H1 (cell line): Measurements from ENCODE around the gene DNASE1L1. TPM values are rescaled to one million over a fixed set of nuclear protein-coding genes. Genes with fewer than 3 reads are reported as not detected.

Experiments
- CTCF ChIA-PET: fragments of 300-600 bp; sonication (Branson Sonifier 250); formaldehyde crosslinking; loops from one replicate; lab custom pipeline; 2021; ENCODE audit not compliant: partially characterized antibody; lab: Charles Lee
- POLR2A ChIA-PET: fragments of 300-600 bp; sonication (Branson Sonifier 250); formaldehyde crosslinking; loops from one replicate; lab custom pipeline; 2021; ENCODE audit warnings: inconsistent platforms; ENCODE audit not compliant: partially characterized antibody; lab: Charles Lee
- DNase-seq, 2 experiments: peaks; one replicate each; pipeline versions ENCODE4 v3.0.0 to v3.0.0-alpha.2; 2010 to 2022; ENCODE audit warnings: low spot score in 2 of 2, low read depth in 1 of 2, mixed read lengths in 1 of 2
- FAIRE-seq: peaks from 2 replicates; lab custom pipeline; 2011; peaks lifted over from hg19 to GRCh38; lab: Jason Lieb, UNC
- H2AFZ ChIP-seq: 2 replicates; pipeline ENCODE4 v1.8.1; 2012; ENCODE audit warnings: low read length, inconsistent platforms
- H2AK5ac ChIP-seq: 2 replicates; pipeline ENCODE4 v1.6.1; 2013; ENCODE audit warnings: low read depth, low read length
- H2BK120ac ChIP-seq: replicated peaks from 2 replicates; pipeline ENCODE3; 2013; ENCODE audit warnings: low read depth, low read length, inconsistent platforms
- H2BK12ac ChIP-seq: 2 replicates; pipeline ENCODE4 v1.6.1; 2013; ENCODE audit warnings: low read depth, low read length
- H2BK15ac ChIP-seq: 2 replicates; pipeline ENCODE4 v1.6.1; 2013; ENCODE audit warnings: low read length
- H2BK20ac ChIP-seq: 2 replicates; pipeline ENCODE4 v1.6.1; 2013; ENCODE audit warnings: low read length
- H2BK5ac ChIP-seq: 2 replicates; pipeline ENCODE4 v1.6.1; 2013; ENCODE audit warnings: low read depth, low read length
- H3K14ac ChIP-seq: 2 replicates; pipeline ENCODE4 v1.6.1; 2013; ENCODE audit warnings: inconsistent platforms; ENCODE audit not compliant: insufficient read length
- H3K18ac ChIP-seq: 2 replicates; pipeline ENCODE4 v1.6.1; 2013; ENCODE audit warnings: low read length; ENCODE audit errors: extremely low read depth
- H3K23ac ChIP-seq: 2 replicates; pipeline ENCODE4 v1.6.1; 2013; ENCODE audit warnings: inconsistent platforms; ENCODE audit not compliant: insufficient read length
- H3K23me2 ChIP-seq: 2 replicates; pipeline ENCODE4 v1.6.1; 2013; ENCODE audit warnings: low read depth, low read length
- H3K27ac ChIP-seq: 2 replicates; pipeline ENCODE4 v1.6.1; 2011; ENCODE audit warnings: low read depth, low read length, inconsistent platforms
- H3K27me3 ChIP-seq, 4 experiments: replicated peaks in 1 of 4; 1 replicate in 1 of 4; 2 replicates in 3 of 4; pipeline versions ENCODE4 v1.6.1 to v1.8.1; 2011 to 2013; ENCODE audit warnings: low read length in 3 of 4, mild to moderate bottlenecking in 3 of 4, inconsistent platforms in 2 of 4, mixed read lengths in 2 of 4, moderate library complexity in 1 of 4; ENCODE audit not compliant: control insufficient read depth in 3 of 4, insufficient read depth in 3 of 4; ENCODE audit errors: extremely low read depth in 1 of 4
- H3K36me3 ChIP-seq, 4 experiments: 2 replicates each; pipeline versions ENCODE4 v1.6.1 to v1.8.1; 2011 to 2013; ENCODE audit warnings: mild to moderate bottlenecking in 4 of 4, low read length in 3 of 4, moderate library complexity in 2 of 4, control low read depth in 1 of 4, inconsistent platforms in 1 of 4; ENCODE audit not compliant: insufficient read depth in 4 of 4, control insufficient read depth in 2 of 4
- H3K4ac ChIP-seq: replicated peaks from 2 replicates; pipeline ENCODE3; 2013; ENCODE audit warnings: low read length, low read depth, mixed read lengths, inconsistent platforms; ENCODE audit not compliant: insufficient read length
- H3K4me1 ChIP-seq, 4 experiments: replicated peaks in 1 of 4; 1 replicate in 1 of 4; 2 replicates in 3 of 4; pipeline versions ENCODE4 v1.6.1 to v1.8.1; 2011 to 2013; ENCODE audit warnings: low read length in 3 of 4, inconsistent platforms in 2 of 4, mixed read lengths in 1 of 4; ENCODE audit not compliant: insufficient read depth in 4 of 4, control insufficient read depth in 3 of 4
- H3K4me2 ChIP-seq, 2 experiments: 2 replicates each; pipeline versions ENCODE4 v1.6.1 to v1.8.1; 2011 to 2013; ENCODE audit warnings: low read depth in 2 of 2, low read length in 2 of 2, control low read depth in 1 of 2, inconsistent platforms in 1 of 2, mild to moderate bottlenecking in 1 of 2; ENCODE audit not compliant: insufficient read depth in 1 of 2
- H3K4me3 ChIP-seq, 4 experiments: fragments of 200-600, 300-600 bp in 1 of 4; sonication (generic), shearing (Covaris generic), sonication (Bioruptor Twin) in 1 of 4; 2 replicates each; pipeline versions ENCODE4 v1.5.1 to v1.8.1; 2011 to 2016; ENCODE audit warnings: low read length in 4 of 4, low read depth in 3 of 4, control low read depth in 2 of 4, inconsistent platforms in 2 of 4, mild to moderate bottlenecking in 2 of 4, mixed read lengths in 1 of 4, moderate library complexity in 1 of 4; ENCODE audit not compliant: insufficient read depth in 2 of 4; ENCODE audit errors: extremely low read depth in 1 of 4
- H3K56ac ChIP-seq: replicated peaks from 2 replicates; pipeline ENCODE3; 2013; ENCODE audit warnings: low read depth, mild to moderate bottlenecking, mixed read lengths, low read length, inconsistent platforms; ENCODE audit not compliant: insufficient read length
- H3K79me1 ChIP-seq: 2 replicates; pipeline ENCODE4 v1.6.1; 2013; ENCODE audit warnings: low read depth, low read length, control low read depth
- H3K79me2 ChIP-seq, 2 experiments: 2 replicates each; pipeline versions ENCODE4 v1.6.1 to v1.8.1; 2012 to 2013; ENCODE audit warnings: low read length in 2 of 2, mild to moderate bottlenecking in 2 of 2, inconsistent platforms in 1 of 2; ENCODE audit not compliant: insufficient read depth in 2 of 2, control insufficient read depth in 1 of 2
- H3K9ac ChIP-seq, 4 experiments: replicated peaks in 1 of 4; 1 replicate in 1 of 4; 2 replicates in 3 of 4; pipeline versions ENCODE4 v1.6.1 to v1.8.1; 2011 to 2013; ENCODE audit warnings: low read depth in 3 of 4, low read length in 3 of 4, control low read depth in 2 of 4, mild to moderate bottlenecking in 2 of 4, moderate library complexity in 2 of 4, inconsistent platforms in 1 of 4; ENCODE audit errors: extremely low read depth in 1 of 4
- H3K9me3 ChIP-seq, 2 experiments: 2 replicates each; pipeline versions ENCODE4 v1.6.1 to v1.8.1; 2012 to 2013; ENCODE audit warnings: mild to moderate bottlenecking in 2 of 2, moderate library complexity in 2 of 2, control low read depth in 1 of 2, inconsistent platforms in 1 of 2, low read depth in 1 of 2, low read length in 1 of 2, mixed read lengths in 1 of 2; ENCODE audit not compliant: insufficient read depth in 2 of 2
- H4K20me1 ChIP-seq, 2 experiments: replicated peaks in 1 of 2; 2 replicates each; pipeline versions ENCODE3 to v1.8.1; 2011 to 2013; ENCODE audit warnings: inconsistent platforms in 2 of 2, low read length in 2 of 2, mild to moderate bottlenecking in 1 of 2; ENCODE audit not compliant: insufficient read depth in 2 of 2, control insufficient read depth in 1 of 2
- H4K5ac ChIP-seq: 2 replicates; pipeline ENCODE4 v1.6.1; 2013; ENCODE audit warnings: low read length, low read depth, mixed read lengths, inconsistent platforms; ENCODE audit not compliant: insufficient read length
- H4K8ac ChIP-seq: 2 replicates; pipeline ENCODE4 v1.8.0; 2013; ENCODE audit warnings: mild to moderate bottlenecking, moderate library complexity, low read length, inconsistent platforms; ENCODE audit not compliant: insufficient read depth; ENCODE audit errors: extremely low read depth
- H4K91ac ChIP-seq: replicated peaks from 2 replicates; pipeline ENCODE3; 2013; ENCODE audit warnings: low read length, mixed read lengths, inconsistent platforms; ENCODE audit not compliant: insufficient read length
- CHD2 ChIP-seq: IDR thresholded peaks from 2 replicates; pipeline ENCODE4 v1.6.1; 2012; ENCODE audit warnings: low read length, improper control_type of control experiment
- FOSL1 ChIP-seq: IDR thresholded peaks from 2 replicates; pipeline ENCODE4 v1.6.1; 2011; ENCODE audit warnings: mild to moderate bottlenecking, low read depth, low read length, moderate library complexity; ENCODE audit not compliant: insufficient read depth
- POLR2AphosphoS5 ChIP-seq: IDR thresholded peaks from 2 replicates; pipeline ENCODE4 v1.6.1; 2011; ENCODE audit warnings: low read depth, low read length
- RAD21 ChIP-seq, 2 experiments: IDR thresholded peaks in 1 of 2; conservative IDR thresholded peaks in 1 of 2; 2 replicates each; pipeline ENCODE4 v1.6.1; 2011; ENCODE audit warnings: low read depth in 2 of 2, low read length in 2 of 2, improper control_type of control experiment in 1 of 2, inconsistent platforms in 1 of 2, mild to moderate bottlenecking in 1 of 2, moderate library complexity in 1 of 2
- RFX5 ChIP-seq: IDR thresholded peaks from 2 replicates; pipeline ENCODE4 v1.6.1; 2011; ENCODE audit warnings: low read depth, low read length, improper control_type of control experiment, borderline replicate concordance
- SIRT6 ChIP-seq: IDR thresholded peaks from one replicate; pipeline ENCODE4 v1.7.1; 2012; ENCODE audit warnings: low read length, inconsistent platforms
- SP4 ChIP-seq: IDR thresholded peaks from 2 replicates; pipeline ENCODE4 v1.6.1; 2012; ENCODE audit warnings: low read length, inconsistent platforms
- TBP ChIP-seq: IDR thresholded peaks from 2 replicates; pipeline ENCODE4 v1.6.1; 2011; ENCODE audit warnings: low read depth, low read length, improper control_type of control experiment
- TEAD4 ChIP-seq: IDR thresholded peaks from 2 replicates; pipeline ENCODE4 v1.6.1; 2012; ENCODE audit warnings: low read depth, low read length, inconsistent platforms, mixed read lengths
- ZNF274 ChIP-seq: IDR thresholded peaks from 2 replicates; pipeline ENCODE4 v1.7.0; 2012; ENCODE audit warnings: low read length, borderline replicate concordance; ENCODE audit errors: extremely low read depth
- WGBS, 2 experiments: shearing (Covaris generic) in 1 of 2; methylation state at CpG; one replicate each; pipeline versions ENCODE4 v1.1.6 to v1.1.7; 2013 to 2015; ENCODE audit warnings: low lambda C conversion rate in 2 of 2, mixed read lengths in 2 of 2, inconsistent platforms in 1 of 2, low coverage in 1 of 2, missing lambda C conversion rate in 1 of 2; ENCODE audit not compliant: insufficient replicate concordance in 2 of 2, insufficient coverage in 1 of 2, insufficient read length in 1 of 2; ENCODE audit errors: extremely low coverage in 1 of 2, missing lambda C conversion rate in 1 of 2; 5-methylcytosine and 5-hydroxymethylcytosine counted together
- polyA plus RNA-seq, 7 experiments: library from polyadenylated mRNA; depleted of rRNA in 3 of 7; stranded (reverse) in 5 of 7; unstranded in 2 of 7; fragments of >200 nt in 5 of 7; fragments of 200-250 nt in 2 of 7; gene quantifications; 1 replicate in 5 of 7; 2 replicates in 1 of 7; 4 replicates in 1 of 7; pipeline versions ENCODE4 v1.2.1 to v1.2.3, GENCODE V29; 2011 to 2013; ENCODE audit warnings: missing spikeins in 2 of 7, mixed read lengths in 2 of 7
- total RNA-seq: library from RNA; stranded (reverse); fragmentation: NEBNext Ultra II Directional; extraction: Animal tissue kit (Norgen Biotek cat#: 25700); gene quantifications from 2 replicates; pipeline ENCODE4 v1.2.1, GENCODE V29; 2021
- TF ChIP-seq, protein P1 (sequence below): IDR thresholded peaks from 2 replicates; pipeline ENCODE4 v1.6.1; 2012; ENCODE audit warnings: inconsistent platforms
- TF ChIP-seq, protein P2 (sequence below): IDR thresholded peaks from 2 replicates; pipeline ENCODE4 v1.6.1; 2012; ENCODE audit warnings: inconsistent platforms

DNASE1L1 gene
- total and polyA plus RNA-seq, 2 of the 8 experiments (the other 6 are each of a cell fraction or from before 2014, with no cell fraction given), result 8.7 to 30.0 TPM

DNA sequence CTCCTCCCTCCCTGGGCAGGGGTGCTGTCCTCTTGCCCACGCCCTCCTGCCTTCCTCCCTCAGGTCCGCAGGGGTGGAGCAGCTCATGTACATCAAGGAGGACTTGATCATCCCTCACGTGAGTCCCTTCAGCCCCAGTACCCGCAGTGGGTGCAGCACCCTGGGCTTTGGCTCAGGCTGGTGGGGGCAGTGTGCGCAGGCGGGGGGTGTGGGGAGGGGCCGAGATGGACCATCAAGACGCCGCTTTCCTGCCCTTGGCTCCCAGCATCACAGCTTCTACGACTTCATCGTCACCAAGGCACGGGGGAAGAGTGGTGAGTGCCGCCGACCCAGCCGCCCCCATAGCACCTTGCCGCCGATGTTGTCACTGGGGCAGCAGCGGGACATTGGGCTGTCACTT is 40.6 kb upstream of the DNASE1L1 start:
- DNase-seq, result no peak

More for the DNA sequence above, 40.6 kb upstream of the DNASE1L1 start:
- no peak overlapping the region for H3K56ac ChIP-seq
- no peak overlapping the region for H3K9ac ChIP-seq
- WGBS, 2 experiments, result 90% methylated on average over 2 of the region's 18 CpGs; no CpG with 5 or more reads in 1 of the 2 experiments
- no peak overlapping the region for H3K4ac ChIP-seq
- no peak overlapping the region for H2BK20ac ChIP-seq
- no peak overlapping the region for H3K23ac ChIP-seq
- no peaks in the 10 kb centered on the region; a peak in 1 of 4 replicates for H3K79me2 ChIP-seq
- TF ChIP-seq TBP (no peak), CHD2 (no peak), RAD21 (IDR thresholded peaks at IDR 0.05 in 1 of 2, conservative IDR thresholded peaks at IDR 0.05 in 1 of 2; ENCODE audit: low read depth in 2 of 2, low read length in 2 of 2) (no peak), RFX5 (no peak), FOSL1 (no peak), POLR2AphosphoS5 (no peak), ZNF274 (no peak), SIRT6 (no peak), SP4 (no peak), TEAD4 (no peak)
- TF ChIP-seq, protein P1, sequence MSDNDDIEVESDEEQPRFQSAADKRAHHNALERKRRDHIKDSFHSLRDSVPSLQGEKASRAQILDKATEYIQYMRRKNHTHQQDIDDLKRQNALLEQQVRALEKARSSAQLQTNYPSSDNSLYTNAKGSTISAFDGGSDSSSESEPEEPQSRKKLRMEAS, result no peak
- TF ChIP-seq, protein P2, sequence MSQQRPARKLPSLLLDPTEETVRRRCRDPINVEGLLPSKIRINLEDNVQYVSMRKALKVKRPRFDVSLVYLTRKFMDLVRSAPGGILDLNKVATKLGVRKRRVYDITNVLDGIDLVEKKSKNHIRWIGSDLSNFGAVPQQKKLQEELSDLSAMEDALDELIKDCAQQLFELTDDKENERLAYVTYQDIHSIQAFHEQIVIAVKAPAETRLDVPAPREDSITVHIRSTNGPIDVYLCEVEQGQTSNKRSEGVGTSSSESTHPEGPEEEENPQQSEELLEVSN, result no peak
- TF ChIP-seq, all 59 proteins: peak for 0
- H3K27me3 ChIP-seq, result no peaks in the 10 kb centered on the region
- no peaks in the 10 kb centered on the region for H3K9me3 ChIP-seq
- no peak overlapping the region for H2AK5ac ChIP-seq
- no peak overlapping the region for H4K91ac ChIP-seq
- CTCF ChIA-PET, result interaction anchor here (1.0 to 1.4 kb wide), 3 partner anchors 28 to 78 kb away, joined by 3 read pairs; no protein-coding TSS in a partner anchor
- H3K79me1 ChIP-seq, result no peaks in the 10 kb centered on the region; the same call in 1 of the 2 replicates
- H3K27ac ChIP-seq, result no peak overlapping the region
- no peak overlapping the region for H4K5ac ChIP-seq
- H2BK5ac ChIP-seq, result no peak overlapping the region
- H2BK15ac ChIP-seq, result no peak overlapping the region
- H4K20me1 ChIP-seq, result peaks cover 0 to 2% of the 10 kb centered on the region in 2 experiments
- H3K4me3 ChIP-seq, result no peak overlapping the region
- H3K14ac ChIP-seq, result no peak overlapping the region
- no peak overlapping the region for H2BK12ac ChIP-seq
- H2BK120ac ChIP-seq, result no peak overlapping the region
- H3K23me2 ChIP-seq, result no peaks in the 10 kb centered on the region; the same call in 1 of the 2 replicates
- no peak overlapping the region for H2AFZ ChIP-seq
- H3K18ac ChIP-seq, result no peak overlapping the region
- H3K36me3 ChIP-seq, result peaks cover 0 to 17% (median 5%) of the 10 kb centered on the region in 4 experiments; a peak in 5 of 8 replicates
- FAIRE-seq, result no peak
- H3K4me2 ChIP-seq, result no peak overlapping the region
- peaks cover 0 to 3% (median 0%) of the 10 kb centered on the region in 4 experiments; a peak in 1 of 7 replicates for H3K4me1 ChIP-seq
- no peak overlapping the region for H4K8ac ChIP-seq
- POLR2A ChIA-PET, result interaction anchor here (0.6 to 1.4 kb wide), 5 partner anchors 8 to 50 kb away, joined by 3 to 4 read pairs (median 3); partner anchors contain the start of gene PLXNA3
